ENCODE data around the gene SLC26A2.
"Not testable (repeated sequence)": the region's sequence is repeated elsewhere in the genome, so short reads cannot be mapped to it uniquely, and the experiment has no call there.

SLC26A2 gene

GRCh38 chr5:150007050-150007449 is 46.5 kb downstream of the SLC26A2 start:
- DNase-seq = no peak

GRCh38 chr5:150009671-150010387 is 49.3 kb downstream of the SLC26A2 start:
- DNase-seq = peak; percentile 10

GRCh38 chr5:150013931-150014330 is 53.4 kb downstream of the SLC26A2 start:
- DNase-seq = no peak

GRCh38 chr5:150014456-150014855 is 53.9 kb downstream of the SLC26A2 start:
- DNase-seq = no peak

- no peak for DNase-seq
Observed at GRCh38 chr5:150015415-150015814, 54.9 kb downstream of the SLC26A2 start.

- no peak for DNase-seq
Observed at GRCh38 chr5:150016537-150016936, 56.0 kb downstream of the SLC26A2 start.

- DNase-seq = no peak
Observed at GRCh38 chr5:150017226-150018005, 56.9 kb downstream of the SLC26A2 start.

- DNase-seq = no peak
Observed at GRCh38 chr5:150020249-150020648, 59.7 kb downstream of the SLC26A2 start.

- no peak for DNase-seq
Observed at GRCh38 chr5:150021491-150022157, 61.1 kb downstream of the SLC26A2 start.

GRCh38 chr5:150022158-150022531 is 61.6 kb downstream of the SLC26A2 start:
- DNase-seq = no peak

GRCh38 chr5:150022681-150023080 is 62.1 kb downstream of the SLC26A2 start:
- DNase-seq = no peak

- DNase-seq = no peak
Observed at GRCh38 chr5:150023136-150023535, 62.6 kb downstream of the SLC26A2 start.

- DNase-seq = no peak
Observed at GRCh38 chr5:150024346-150024984, 63.9 kb downstream of the SLC26A2 start.

GRCh38 chr5:150026682-150027172 is 66.2 kb downstream of the SLC26A2 start:
- DNase-seq = no peak

- DNase-seq = not testable (repeated sequence)
Observed at GRCh38 chr5:150028047-150028446, 67.5 kb downstream of the SLC26A2 start.

GRCh38 chr5:150033334-150033733 is 72.8 kb downstream of the SLC26A2 start:
- DNase-seq = no peak

- no peak for DNase-seq
Observed at GRCh38 chr5:150034662-150035061, 74.1 kb downstream of the SLC26A2 start.

- no peak for DNase-seq
Observed at GRCh38 chr5:150035139-150035895, 74.8 kb downstream of the SLC26A2 start.

GRCh38 chr5:150036513-150036912 is 76.0 kb downstream of the SLC26A2 start:
- no peak for DNase-seq
